Hematopoietic multipotent progenitor cell treated with erythropoietin and hydrocortisone succinate and interleukin-3 and kit ligand, for 4 days (in vitro differentiated cells): Measurements from ENCODE around the gene C2CD5.
A peak's percentile ranks its signal among the peaks of the same experiment; 100 is the strongest.

Source experiments
- DNase-seq: peaks from one replicate; pipeline ENCODE4 v3.0.0-alpha.2; 2015

The C2CD5 gene, protein sequence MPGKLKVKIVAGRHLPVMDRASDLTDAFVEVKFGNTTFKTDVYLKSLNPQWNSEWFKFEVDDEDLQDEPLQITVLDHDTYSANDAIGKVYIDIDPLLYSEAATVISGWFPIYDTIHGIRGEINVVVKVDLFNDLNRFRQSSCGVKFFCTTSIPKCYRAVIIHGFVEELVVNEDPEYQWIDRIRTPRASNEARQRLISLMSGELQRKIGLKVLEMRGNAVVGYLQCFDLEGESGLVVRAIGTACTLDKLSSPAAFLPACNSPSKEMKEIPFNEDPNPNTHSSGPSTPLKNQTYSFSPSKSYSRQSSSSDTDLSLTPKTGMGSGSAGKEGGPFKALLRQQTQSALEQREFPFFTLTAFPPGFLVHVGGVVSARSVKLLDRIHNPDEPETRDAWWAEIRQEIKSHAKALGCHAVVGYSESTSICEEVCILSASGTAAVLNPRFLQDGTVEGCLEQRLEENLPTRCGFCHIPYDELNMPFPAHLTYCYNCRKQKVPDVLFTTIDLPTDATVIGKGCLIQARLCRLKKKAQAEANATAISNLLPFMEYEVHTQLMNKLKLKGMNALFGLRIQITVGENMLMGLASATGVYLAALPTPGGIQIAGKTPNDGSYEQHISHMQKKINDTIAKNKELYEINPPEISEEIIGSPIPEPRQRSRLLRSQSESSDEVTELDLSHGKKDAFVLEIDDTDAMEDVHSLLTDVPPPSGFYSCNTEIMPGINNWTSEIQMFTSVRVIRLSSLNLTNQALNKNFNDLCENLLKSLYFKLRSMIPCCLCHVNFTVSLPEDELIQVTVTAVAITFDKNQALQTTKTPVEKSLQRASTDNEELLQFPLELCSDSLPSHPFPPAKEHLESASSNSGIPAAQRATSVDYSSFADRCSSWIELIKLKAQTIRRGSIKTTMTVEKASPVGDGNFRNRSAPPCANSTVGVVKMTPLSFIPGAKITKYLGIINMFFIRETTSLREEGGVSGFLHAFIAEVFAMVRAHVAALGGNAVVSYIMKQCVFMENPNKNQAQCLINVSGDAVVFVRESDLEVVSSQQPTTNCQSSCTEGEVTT

DNA sequence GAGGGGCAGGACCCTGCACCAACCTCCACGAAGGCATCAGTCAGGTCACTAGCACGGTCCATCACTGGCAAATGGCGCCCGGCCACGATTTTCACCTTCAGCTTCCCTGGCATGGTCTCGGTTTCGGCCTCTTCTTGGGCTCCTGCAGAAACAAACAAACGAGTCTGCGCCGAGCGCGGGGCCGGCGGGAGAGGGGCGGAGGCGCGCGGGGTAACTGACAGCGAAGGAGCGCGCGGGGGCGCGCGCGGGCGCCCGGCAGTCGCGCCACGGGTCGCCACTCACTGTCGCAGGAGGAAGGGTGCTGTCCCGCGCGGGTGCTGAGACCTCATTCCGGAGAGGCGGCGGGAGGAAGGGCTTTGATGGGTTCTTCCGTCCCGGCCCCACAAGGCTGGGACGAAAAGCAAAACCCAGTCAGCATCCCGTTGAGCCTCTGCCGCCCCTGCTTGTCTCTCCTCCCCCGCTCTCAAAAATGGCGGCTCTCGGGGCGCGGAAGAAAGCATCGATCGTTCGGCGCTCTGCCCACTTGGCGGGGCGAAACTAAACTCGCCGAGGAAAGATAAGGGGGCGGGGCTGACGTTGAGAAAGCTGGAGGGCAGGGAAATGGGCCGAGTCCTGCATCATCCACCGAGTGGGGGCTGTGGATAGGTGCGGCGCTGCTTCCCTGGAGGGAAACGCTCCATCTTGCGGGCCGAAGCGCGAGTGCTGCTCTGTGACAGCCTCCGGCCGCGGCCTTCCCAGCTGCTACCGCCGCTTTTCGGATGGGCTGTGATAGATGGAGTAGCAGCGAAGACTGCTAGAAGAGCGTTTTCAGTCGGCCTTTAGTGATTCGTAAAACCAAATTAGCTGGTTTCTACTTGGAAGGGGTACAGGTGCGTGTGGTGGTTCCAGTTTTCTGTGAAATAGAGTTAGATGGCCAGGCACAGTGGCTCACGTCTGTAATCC is at the start of gene C2CD5:
Gene C2CD5 (minus strand): TSS at position 505 of the 942 bp plus-strand sequence. CDS start 392 bp downstream, at position 113.
- DNase-seq = peak; percentile 99

DNA sequence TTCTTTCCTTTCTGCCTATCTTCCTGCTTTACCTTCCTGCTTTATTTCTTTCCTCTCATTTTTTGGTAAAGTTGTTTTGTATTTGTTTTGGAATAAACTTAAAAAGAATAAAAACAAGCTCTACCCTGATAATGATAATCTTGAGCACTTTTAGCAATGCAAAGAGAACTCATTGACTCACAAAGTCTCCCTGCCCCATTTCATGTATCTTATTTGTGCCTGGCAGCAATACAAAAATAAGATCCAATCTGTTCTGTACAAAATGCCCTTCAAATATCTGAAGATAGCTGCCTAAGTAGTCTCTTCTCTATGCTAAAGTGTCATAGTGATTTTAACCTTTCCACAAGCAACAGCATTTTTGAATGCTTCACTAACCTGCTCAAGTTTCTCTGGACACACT is 49.5 kb upstream of the C2CD5 start:
- no peak for DNase-seq

DNA sequence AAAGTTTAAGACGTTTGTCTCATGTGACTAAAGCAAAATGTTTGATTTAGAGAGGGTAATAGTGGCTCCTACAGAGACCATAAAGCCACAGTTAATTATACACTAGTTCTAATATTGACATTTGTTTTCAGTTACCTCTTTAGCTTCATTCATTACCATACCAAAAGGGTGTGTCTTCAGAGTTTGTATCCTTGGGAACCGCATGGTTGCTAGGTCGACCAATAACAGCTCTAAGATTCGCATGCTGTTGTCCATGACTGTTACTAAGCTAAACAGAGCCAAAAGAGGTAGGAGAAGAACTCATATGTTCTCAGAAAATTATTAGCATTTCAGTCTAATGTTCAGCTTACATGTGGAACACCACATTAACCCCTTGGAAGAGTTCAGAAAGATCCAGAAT is 44.5 kb upstream of the C2CD5 start:
- DNase-seq = no peak

DNA sequence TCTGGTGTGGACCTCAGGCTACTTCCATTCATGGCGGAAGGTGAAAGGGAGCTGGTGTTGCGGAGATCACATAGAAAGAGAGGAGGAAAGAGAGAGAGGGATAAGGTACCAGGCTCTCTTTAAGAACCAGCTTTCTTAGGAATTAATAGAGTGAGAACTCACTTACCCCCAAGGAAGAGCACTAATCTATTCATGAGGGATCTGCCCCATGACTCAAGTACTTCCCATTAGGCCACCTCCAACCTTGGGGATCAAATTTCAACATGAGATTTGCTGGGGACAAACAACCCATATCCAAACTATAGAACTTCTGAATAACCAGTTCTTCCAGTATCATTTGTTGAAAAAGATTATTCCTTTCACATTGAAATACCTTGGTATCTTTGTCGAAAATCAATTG is 34.0 kb upstream of the C2CD5 start:
- no peak for DNase-seq

DNA sequence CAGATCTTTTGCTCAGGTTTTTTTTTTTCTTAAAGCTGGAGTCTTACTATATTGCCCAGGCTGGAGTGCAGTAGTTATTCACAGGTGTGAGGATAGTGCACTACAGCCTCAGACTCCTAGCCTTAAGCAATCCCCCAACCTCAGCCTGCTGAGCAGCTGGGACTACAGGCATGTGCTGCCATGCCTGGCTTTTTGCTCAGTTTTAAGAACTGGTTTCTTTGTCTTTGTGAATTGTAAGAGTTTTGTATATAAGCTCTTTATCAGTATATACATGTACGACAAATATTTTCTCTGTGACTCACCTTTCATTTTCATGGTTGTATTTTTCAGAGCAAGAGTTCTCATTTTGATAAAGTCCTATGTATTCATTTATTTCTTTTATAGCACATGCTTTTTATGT is 33.3 kb upstream of the C2CD5 start:
- DNase-seq = no peak

DNA sequence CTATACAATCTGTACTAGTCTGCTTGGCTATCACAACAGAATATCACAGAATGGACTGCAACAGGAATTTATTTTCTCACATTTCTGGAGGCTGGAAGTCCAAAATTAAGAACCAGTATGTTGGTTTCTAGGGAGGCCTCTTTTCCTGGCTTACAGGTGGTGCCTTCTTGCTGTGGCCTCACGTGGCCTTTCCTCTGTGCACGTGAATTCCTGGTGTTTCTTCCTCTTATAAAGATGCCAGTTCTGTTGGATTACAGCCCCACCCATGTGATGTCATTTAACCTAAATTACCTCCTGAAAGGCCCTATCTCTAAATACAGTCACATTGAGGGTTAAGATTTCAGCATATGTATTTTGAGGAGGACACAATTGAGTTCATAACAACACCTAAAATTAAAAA is 32.1 kb upstream of the C2CD5 start:
- DNase-seq = peak; percentile 25

DNA sequence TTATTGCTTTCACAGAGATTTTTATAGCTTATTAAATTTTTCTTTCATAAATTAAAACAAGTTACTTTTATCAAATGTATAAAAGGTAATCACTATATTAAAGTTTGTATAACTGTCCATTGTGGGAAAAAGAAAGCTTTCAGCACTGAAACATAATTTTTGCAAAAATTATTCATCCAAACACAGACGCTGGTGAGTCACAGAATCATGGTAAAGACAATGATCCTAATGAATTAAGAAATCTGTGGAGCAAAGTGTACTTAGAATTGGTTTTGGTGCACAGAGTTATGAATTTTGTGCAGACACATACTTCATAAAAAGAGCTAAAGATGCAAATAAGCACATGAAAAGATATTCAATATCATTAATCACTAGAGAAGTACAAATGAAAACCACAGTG is 31.7 kb upstream of the C2CD5 start:
- no peak for DNase-seq

DNA sequence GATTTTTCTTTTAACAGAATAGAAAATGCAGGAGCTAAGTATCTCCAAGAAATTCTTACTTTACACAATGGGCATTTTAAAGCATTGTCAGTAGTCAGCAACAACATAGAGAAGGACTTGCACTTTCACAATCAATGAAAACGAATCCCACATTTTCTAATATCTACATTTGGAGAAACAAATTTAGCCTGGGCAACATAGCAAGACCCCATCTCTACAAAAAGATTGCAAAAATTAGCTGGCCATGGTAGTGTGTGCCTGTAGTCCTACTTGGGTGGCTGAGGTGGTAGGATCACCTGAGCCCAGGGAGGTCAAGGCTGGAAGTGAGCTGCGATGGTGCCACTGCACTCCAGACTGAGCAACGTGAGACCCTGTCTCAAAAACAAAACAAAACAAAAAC is 30.6 kb upstream of the C2CD5 start:
- DNase-seq = no peak

DNA sequence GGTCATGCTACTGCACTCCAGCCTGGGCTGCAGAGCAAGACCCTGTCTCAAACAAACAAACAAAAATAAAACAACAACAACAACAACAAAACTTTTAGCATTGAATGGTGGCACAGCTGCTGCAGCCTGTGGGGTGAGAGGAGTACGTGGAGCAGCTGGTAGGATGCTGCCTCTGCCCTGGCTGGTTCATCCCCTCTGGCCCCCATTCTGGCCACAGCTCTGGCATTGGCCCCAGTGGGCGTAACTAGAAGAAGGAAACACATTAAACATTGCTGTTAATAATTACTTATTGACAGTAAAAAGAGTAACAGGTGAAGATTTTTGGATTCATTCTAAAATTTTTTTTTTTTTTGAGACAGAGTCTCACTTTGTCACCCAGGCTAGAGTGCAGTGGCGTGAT is 28.8 kb upstream of the C2CD5 start:
- no peak for DNase-seq

DNA sequence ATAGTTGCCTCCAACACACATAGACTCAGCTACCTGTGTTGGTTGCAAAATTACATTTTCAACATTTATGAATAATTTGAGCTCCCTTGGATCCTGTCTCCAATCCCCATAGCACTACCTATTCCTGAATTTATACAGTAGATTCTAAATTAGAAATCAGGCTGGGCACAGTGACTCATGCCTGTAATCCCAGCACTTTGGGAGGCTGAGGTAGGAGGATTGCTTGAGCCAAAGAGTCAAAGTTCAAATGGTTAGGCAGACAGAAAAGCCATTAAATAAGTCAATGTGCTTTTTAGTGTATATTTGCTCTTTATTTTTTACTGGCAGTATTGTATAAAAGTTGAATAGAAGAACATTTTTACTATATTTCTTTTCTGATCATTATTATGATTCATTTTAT is 24.9 kb upstream of the C2CD5 start:
- no peak for DNase-seq

DNA sequence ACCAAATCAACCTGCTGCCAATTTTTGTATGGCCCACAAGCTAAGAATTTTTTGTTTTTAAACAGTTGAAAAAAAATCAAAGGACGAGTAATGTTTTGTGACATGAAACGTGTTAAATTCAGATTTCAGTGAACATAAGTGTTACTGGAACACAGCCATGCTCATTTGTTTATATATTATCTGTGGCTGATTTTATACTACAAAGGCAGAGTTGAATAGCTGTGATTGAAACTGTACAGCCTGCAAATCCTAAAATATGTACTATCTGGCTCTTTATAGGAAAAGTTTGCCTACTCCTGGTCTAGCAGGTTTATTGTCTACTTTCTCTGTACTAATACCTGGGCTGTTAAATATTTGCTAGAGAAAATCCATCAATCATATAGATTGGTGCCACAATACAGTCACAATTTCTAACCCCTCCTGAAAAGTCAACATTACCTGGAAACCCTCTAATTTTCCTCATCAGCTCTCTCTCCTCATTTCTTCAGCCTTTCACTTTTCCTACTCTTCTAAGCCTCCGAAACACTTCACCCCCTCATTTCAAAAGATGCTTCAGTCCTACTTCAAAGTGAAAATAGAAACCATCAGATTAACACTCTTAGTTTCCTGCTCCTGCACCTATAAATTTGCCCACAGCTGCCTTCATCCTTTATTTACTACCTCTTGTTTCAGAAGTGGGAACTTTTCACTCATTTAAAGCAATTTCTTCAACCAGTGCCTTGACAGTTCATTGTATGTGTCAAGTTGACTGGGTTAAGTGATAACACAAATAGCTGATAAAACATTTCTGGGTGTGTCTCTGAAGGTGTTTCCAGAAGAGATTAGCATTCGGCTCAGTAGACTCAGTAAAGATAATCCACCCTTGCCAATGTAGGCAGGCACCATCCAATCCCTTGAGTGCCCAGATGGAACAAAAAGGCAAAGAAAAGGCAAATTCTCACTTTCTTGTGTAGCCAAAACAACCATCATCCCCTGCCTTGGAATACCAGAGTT is 18.0 kb upstream of the C2CD5 start:
- peak; percentile 22 for DNase-seq

DNA sequence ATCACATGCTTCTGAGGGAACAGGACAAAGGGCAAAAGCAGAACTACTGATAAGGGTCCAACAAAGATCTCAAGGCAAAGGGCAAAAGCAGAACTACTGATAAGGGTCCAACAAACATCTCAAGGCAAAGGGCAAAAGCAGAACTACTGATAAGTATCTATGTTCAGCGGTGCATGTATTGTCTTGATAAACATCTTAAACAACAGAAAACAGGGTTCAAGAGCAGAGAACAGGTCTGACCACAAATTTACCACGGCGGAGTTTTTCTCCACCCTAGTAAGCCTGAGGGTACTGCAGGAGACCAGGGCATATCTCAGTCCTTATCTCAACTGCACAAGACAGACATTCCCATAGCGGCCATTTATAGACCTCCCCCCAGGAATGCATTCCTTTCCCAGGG is 10.4 kb upstream of the C2CD5 start:
- peak; percentile 61 for DNase-seq

DNA sequence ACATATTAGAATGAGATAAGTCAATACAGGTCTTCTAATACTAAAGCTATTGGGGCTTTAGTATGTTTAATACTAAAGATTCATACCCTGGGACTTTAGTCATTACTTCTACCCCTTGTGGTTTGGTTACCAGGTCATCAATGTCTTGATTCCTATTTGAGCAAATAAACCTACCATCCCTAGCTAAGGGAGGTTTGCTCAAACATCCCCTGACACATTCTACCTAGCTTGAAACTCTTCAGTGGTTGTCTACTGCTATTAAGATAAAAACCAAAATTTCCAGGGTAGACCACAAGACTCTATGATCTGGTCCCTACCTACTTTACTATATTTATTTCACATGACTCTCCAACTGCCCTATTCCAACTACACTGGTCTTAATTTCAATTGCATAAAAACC is 7.3 kb upstream of the C2CD5 start:
- DNase-seq = no peak

DNA sequence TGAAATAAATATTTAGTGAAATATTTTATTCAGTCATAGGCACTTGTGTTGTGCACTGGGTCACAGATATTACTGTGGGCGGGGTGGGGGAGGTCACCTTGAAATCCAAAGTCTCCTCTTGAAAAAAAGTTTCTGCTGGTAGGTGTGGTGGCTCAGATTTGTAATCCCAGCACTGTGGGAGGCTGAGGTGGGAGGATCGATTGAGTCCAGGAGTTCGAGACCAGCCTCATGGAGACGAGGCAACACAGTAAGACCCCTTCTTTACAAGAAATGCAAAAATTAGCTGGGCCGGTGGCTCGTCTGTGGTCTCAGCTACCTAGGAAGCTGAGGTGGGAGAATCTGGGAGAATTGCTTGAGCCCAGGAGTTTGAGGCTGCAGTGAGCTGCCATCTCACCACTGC is 913 bp upstream of the C2CD5 start:
- no peak for DNase-seq

DNA sequence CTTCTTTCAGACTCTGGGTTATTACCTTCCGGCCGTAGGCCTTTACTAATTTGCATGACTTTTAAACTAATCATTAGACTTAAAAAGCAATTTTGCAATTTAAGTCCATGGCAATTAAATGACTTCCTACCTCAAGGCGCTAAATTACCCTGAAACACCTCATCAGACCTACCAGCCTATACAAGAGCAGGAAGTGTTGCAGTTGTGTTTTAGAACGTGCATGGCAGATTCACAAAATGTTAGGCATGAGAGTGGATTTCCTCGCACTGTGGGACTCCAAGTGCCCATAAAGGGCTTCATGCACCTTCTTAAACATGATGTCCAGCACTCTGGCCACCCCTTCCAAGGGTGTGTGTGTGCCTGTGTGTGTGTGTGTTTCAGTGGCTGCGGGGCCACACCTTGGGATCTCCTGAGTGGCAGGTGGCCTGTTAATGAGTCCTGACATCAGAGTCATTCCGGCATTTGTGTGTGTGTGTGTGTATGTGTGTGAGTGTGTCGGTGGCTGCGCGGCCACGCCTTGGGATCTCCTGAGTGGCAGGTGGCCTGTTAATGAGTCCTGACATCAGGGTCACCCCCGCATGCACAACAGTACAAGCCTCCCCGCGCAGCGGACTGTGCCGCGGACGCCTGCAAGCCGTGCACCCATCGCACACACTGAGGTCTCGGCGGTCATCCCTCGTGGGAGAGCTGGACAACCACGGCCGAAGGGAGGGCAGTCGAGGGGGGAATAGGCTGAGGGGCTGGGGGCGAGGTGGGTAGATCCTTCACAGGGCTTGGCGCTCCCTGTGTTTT is 900 bp downstream of the C2CD5 start:
- DNase-seq = peak; percentile 70

DNA sequence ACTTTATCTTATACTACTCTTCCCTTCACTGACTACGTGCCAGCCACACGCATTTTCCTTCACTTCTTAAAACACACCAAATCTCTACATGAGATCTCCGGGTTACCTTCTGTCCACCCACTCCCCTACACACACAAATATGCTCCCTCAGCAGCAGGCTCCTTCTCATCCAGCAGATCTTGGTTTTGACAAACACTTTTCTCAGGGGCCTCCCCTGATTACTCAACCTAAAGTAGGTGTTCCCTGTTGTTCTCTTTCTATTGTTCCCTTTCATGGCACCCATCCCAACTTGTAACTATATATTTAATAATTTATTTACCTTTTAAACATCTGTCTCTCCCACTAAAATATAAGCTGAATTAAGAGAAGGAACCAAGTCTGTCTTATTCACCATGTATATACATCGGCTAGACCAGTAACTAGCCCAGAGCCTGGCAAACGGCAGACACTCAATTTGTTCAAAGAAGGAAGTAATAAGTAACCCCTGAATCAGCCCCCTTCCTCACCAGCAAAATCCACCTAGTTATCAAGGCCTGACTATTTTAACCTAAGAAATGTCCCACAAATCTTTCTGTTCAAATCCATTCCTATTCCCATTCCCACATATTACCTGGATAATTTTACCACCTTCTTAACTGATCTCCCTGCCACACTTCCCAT is 2.7 kb downstream of the C2CD5 start:
- DNase-seq = peak; percentile 35

DNA sequence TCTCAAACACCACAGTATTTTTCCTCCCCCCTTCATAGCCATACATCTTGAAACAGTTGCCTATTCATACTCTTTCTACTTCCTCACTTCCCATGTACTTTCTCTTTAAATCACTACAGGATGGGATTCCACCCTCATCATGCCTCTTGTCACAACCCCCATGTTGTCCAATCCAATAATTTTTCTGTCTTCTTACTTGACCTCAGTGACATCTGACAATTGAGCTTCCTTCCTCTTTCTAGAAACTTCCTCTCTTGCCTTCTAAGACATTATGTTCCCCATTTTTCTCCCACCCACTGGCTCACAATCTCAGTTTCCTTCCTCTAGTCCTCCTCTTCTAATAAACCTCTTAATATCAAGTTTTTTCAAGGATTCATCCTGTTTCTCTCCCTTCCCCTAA is 5.3 kb downstream of the C2CD5 start:
- DNase-seq = peak; percentile 84

DNA sequence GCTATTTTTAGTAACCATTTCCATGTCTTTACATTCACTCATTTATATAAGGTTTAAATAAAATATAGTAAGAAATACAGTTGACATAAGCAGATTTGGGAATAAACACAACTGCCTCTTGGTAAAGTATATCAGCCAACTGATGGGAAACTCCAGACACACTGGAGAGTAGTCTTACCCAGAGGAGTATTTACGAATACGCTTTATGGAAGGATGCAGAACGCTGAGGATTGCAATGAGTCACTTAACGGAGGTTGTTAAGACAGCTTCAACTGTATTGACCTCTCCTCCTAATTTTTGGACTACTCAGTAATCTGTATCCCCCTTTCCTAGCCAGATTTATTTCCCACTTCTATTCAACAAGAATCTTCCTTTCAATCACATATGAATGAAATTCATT is 6.0 kb downstream of the C2CD5 start:
- DNase-seq = no peak

DNA sequence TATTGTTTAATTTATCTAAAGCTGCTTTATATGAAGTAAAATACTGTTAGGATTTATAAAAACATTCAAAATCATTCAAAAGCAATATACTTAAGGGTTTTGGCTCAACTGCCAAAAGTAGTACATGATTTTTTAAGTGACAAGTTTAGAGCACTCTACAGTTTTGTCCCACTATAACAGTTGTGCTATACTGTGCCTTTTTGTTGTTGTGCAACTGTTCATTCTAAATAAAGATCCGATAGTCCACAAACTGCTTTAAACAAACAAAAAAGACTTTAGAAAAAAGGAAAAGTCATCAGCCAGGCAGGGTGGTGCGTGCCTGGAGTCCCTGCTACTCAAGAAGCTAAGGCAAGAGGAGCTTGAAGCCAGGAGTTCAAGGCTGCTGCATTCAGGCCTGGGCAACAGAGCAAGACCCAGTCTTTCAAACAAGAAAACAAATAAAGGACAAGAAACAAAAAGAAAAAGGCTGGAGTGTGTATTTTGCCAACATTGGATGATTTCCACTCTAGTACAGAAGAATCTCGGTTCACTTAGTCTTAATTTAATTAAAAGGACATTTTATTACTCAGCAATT is 7.3 kb downstream of the C2CD5 start:
- DNase-seq = no peak
